HepG2 (cell line): ENCODE data around the gene PCGF3. TPM values are rescaled to one million over a fixed set of nuclear protein-coding genes. Genes with fewer than 3 reads are reported as not detected.
"Not testable (repeated sequence)": the region's sequence is repeated elsewhere in the genome, so short reads cannot be mapped to it uniquely, and the experiment has no call there.

ENCODE experiments used
- ATAC-seq: fragments of 200-7000 bp; cut with Tn5 transposase; 3 replicates; pipeline ENCODE4 v1.9.1; 2020; ENCODE audit warnings: mild to moderate bottlenecking, moderate library complexity
- BruUV-seq: library from RNA; stranded (reverse); fragments of 400-500 nt; replicated peaks from 2 replicates; lab custom pipeline; 2021; lab: Mats Ljungman, UMichigan
- CTCF ChIA-PET: fragments of 300-600 bp; formaldehyde crosslinking; extraction: SDS; loops from one replicate; lab custom pipeline; 2021; ENCODE audit warnings: low total read pairs, inconsistent platforms, low intra/inter-chr PET ratio; lab: Yijun Ruan, JAX
- POLR2A ChIA-PET: fragments of 350-600 bp; sonication (Branson Sonifier 250); formaldehyde crosslinking; loops from one replicate; lab custom pipeline; 2020; ENCODE audit warnings: antibody characterized with exemption, inconsistent platforms; lab: Yijun Ruan, JAX
- DNase-seq: peaks from one replicate; pipeline ENCODE4 v3.0.0-alpha.2; 2015; ENCODE audit warnings: low spot score
- FAIRE-seq: peaks from 3 replicates; lab custom pipeline; 2011; peaks lifted over from hg19 to GRCh38; lab: Jason Lieb, UNC
- H2AFZ ChIP-seq: one replicate; pipeline ENCODE4 v1.6.1; 2011; ENCODE audit warnings: low read length, inconsistent platforms
- H3K27ac ChIP-seq: fragments of 300-600 bp; 3 replicates; pipeline ENCODE4 v1.8.0; 2011; ENCODE audit warnings: mixed run types, mild to moderate bottlenecking, mixed read lengths, low read length, inconsistent platforms; ENCODE audit not compliant: insufficient read depth; ENCODE audit errors: extremely low read length
- H3K27me3 ChIP-seq, 2 experiments: fragments of 200-600 bp in 1 of 2; 2 replicates in 1 of 2; 3 replicates in 1 of 2; pipeline versions ENCODE4 v1.6.0 to v1.8.0; 2011; ENCODE audit warnings: low read length in 2 of 2, mild to moderate bottlenecking in 2 of 2, moderate library complexity in 2 of 2, inconsistent platforms in 1 of 2; ENCODE audit not compliant: insufficient read depth in 2 of 2, control insufficient read depth in 1 of 2
- H3K36me3 ChIP-seq, 2 experiments: fragments of 200-600 bp in 1 of 2; replicated peaks in 1 of 2; 2 replicates in 1 of 2; 3 replicates in 1 of 2; pipeline versions ENCODE4 v1.5.1 to v1.8.0; 2011; ENCODE audit warnings: low read length in 2 of 2, inconsistent platforms in 1 of 2; ENCODE audit not compliant: insufficient read depth in 2 of 2, control insufficient read depth in 1 of 2
- H3K4me1 ChIP-seq: 2 replicates; pipeline ENCODE4 v1.5.1; 2012; ENCODE audit warnings: low read length, inconsistent platforms; ENCODE audit not compliant: insufficient read depth
- H3K4me2 ChIP-seq: 2 replicates; pipeline ENCODE4 v1.6.0; 2011; ENCODE audit warnings: low read depth, low read length, inconsistent platforms
- H3K4me3 ChIP-seq, 3 experiments: fragments of 200-600 bp in 1 of 3; sonication (generic), shearing (Covaris generic) in 1 of 3; replicated peaks in 1 of 3; 2 replicates each; pipeline ENCODE4 v1.5.1; 2011 to 2016; ENCODE audit warnings: low read length in 3 of 3, inconsistent platforms in 2 of 3, low read depth in 2 of 3, mild to moderate bottlenecking in 2 of 3, control low read depth in 1 of 3, mixed read lengths in 1 of 3; ENCODE audit not compliant: insufficient read depth in 1 of 3
- H3K79me2 ChIP-seq: one replicate; pipeline ENCODE4 v1.6.1; 2011; ENCODE audit warnings: low read length, inconsistent platforms; ENCODE audit not compliant: insufficient read depth
- H3K9ac ChIP-seq: 2 replicates; pipeline ENCODE4 v1.6.0; 2011; ENCODE audit warnings: mild to moderate bottlenecking, low read depth, low read length, inconsistent platforms; ENCODE audit not compliant: insufficient read depth
- H3K9me3 ChIP-seq: 2 replicates; pipeline ENCODE4 v1.5.1; 2012; ENCODE audit warnings: mild to moderate bottlenecking, low read length
- H4K20me1 ChIP-seq: 2 replicates; pipeline ENCODE4 v1.6.0; 2011; ENCODE audit warnings: inconsistent platforms, mild to moderate bottlenecking, low read length, moderate library complexity; ENCODE audit not compliant: insufficient read depth
- KLF6 ChIP-seq: IDR thresholded peaks from 2 replicates; pipeline ENCODE4 v1.8.0; 2016; ENCODE audit warnings: missing biosample characterization, missing genetic modification reagents
- PCBP2 ChIP-seq: fragments of 200-400 bp; formaldehyde crosslinking; optimal IDR thresholded peaks from 2 replicates; pipeline ENCODE3; 2018; ENCODE audit warnings: low read length, low read depth; ENCODE audit not compliant: poor library complexity, severe bottlenecking
- RBM22 ChIP-seq: fragments of 200-400 bp; formaldehyde crosslinking; optimal IDR thresholded peaks from 2 replicates; pipeline ENCODE3; 2017; ENCODE audit warnings: mild to moderate bottlenecking, low read length, moderate library complexity
- USF2 ChIP-seq, 2 experiments: sonication (generic) in 1 of 2; formaldehyde crosslinking in 1 of 2; IDR thresholded peaks; 2 replicates each; pipeline versions ENCODE4 v1.5.1 to v1.6.1; 2011 to 2020; ENCODE audit warnings: borderline replicate concordance in 1 of 2, low read depth in 1 of 2, low read length in 1 of 2, mild to moderate bottlenecking in 1 of 2, missing genetic modification reagents in 1 of 2, moderate library complexity in 1 of 2
- ZBTB39 ChIP-seq: sonication (generic); formaldehyde crosslinking; IDR thresholded peaks from 2 replicates; pipeline ENCODE4 v1.5.0; 2020; ENCODE audit warnings: missing genetic modification reagents
- WGBS: methylation state at CpG from one replicate; pipeline ENCODE4 v1.1.6; 2017; ENCODE audit warnings: low lambda C conversion rate; 5-methylcytosine and 5-hydroxymethylcytosine counted together
- in situ Hi-C: cut with HindIII; loops from 2 replicates; pipeline ENCODE4 v1.10.0; 2017; ENCODE audit warnings: low pct_unique_long_range_greater_than_20kb; ENCODE audit not compliant: extremely low pct_ligation_motif_present
- intact Hi-C: fragments of 100-400 bp; cut with micrococcal nuclease; formaldehyde crosslinking; loops from one replicate; pipeline ENCODE4 v1.10.0; 2022; ENCODE audit not compliant: unreplicated experiment
- polyA plus RNA-seq, 8 experiments: library from polyadenylated mRNA; depleted of rRNA in 3 of 8; stranded (reverse) in 7 of 8; unstranded in 1 of 8; fragments of >200 nt; fragmentation: Illumina TruSeq in 4 of 8; extraction: Trizol in 4 of 8; gene quantifications; 2 replicates each; pipeline versions ENCODE4 v1.2.1 to v1.2.3, GENCODE V29; 2011 to 2016; ENCODE audit warnings: low read depth in 4 of 8, missing spikeins in 1 of 8, mixed read lengths in 1 of 8; ENCODE audit not compliant: insufficient read depth in 1 of 8
- total RNA-seq, 5 experiments: library from RNA; depleted of rRNA; stranded (reverse); fragments of >200 nt; fragmentation: Illumina TruSeq; extraction: Trizol; gene quantifications; 2 replicates each; pipeline ENCODE4 v1.2.3, GENCODE V29; 2016; ENCODE audit warnings: low read depth in 1 of 5
- TF ChIP-seq, protein P1 (sequence below): sonication (generic); formaldehyde crosslinking; IDR thresholded peaks from 2 replicates; pipeline ENCODE4 v1.4.0; 2020; ENCODE audit warnings: missing genetic modification reagents

PCGF3 gene
- total and polyA plus RNA-seq, 2 of the 13 experiments (the other 11 are each of a cell fraction or from before 2014, with no cell fraction given): 28.6 to 66.2 TPM

- ATAC-seq, intact Hi-C loops: not testable (repeated sequence)
Measured at GRCh38 chr4:759810-760209, 54.2 kb downstream of the PCGF3 start.

DNA sequence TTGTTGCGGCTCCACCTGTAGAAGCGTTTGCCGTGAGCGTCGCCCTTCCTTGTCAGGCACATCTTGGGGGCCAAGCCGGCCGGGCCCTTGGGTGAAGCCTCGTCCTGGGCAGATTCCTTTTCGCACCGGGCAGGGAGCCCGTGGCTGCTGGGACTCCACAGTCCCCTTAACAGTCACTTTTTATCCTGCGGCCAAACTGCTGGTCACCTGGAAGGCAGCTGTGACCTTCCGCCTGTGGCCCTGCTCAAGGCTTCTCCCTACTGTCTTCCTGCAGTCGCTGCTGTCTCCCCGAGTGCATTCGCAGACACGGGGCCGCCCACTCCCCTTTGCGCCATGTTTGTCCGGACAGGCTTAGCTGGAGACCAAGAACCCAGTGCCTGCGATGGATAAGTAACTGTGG is 55.0 kb downstream of the PCGF3 start:
- DNase-seq (no peak), ATAC-seq (no peak), FAIRE-seq (no peak)
- POLR2A ChIA-PET: no interaction called here
- Histone ChIP-seq H3K4me3 (no peak overlapping the region), H4K20me1 (peaks cover 10% of the 10 kb centered on the region; the same call in 1 of the 2 replicates), H2AFZ (no peak overlapping the region), H3K36me3 (peaks cover 15 to 54% of the 10 kb centered on the region in 2 experiments), H3K79me2 (no peaks in the 10 kb centered on the region), H3K4me1 (peaks cover 10% of the 10 kb centered on the region), H3K27ac (no peak overlapping the region), H3K9ac (no peak overlapping the region), H3K27me3 (no peaks in the 10 kb centered on the region), H3K9me3 (no peaks in the 10 kb centered on the region), H3K4me2 (no peak overlapping the region)
- CTCF ChIA-PET: no interaction called here
- 99% methylated on average over 21 of the region's 21 CpGs for WGBS
- intact Hi-C loops: no loop called here
- no TSS peak for BruUV-seq
- in situ Hi-C loops: no loop called here
- TF ChIP-seq KLF6 (no peak), ZBTB39 (no peak), USF2 (IDR thresholded peaks at IDR 0.05; ENCODE audit: low read depth, low read length) (no peak), USF2 (CRISPR knock-in tag; IDR thresholded peaks at IDR 0.05; ENCODE audit: borderline replicate concordance) (no peak), RBM22 (peak; percentile 54), PCBP2 (no peak)

More at GRCh38 chr4:759810-760209, 54.2 kb downstream of the PCGF3 start:
- BruUV-seq, POLR2A ChIA-PET, H3K79me2 ChIP-seq, H3K9ac ChIP-seq, in situ Hi-C loops, H2AFZ ChIP-seq, H3K4me3 ChIP-seq, H3K27ac ChIP-seq, H3K9me3 ChIP-seq, FAIRE-seq, CTCF ChIA-PET, H3K4me2 ChIP-seq, DNase-seq, H3K27me3 ChIP-seq: not testable (repeated sequence)
- H3K4me1 ChIP-seq: peaks cover 10% of the 10 kb centered on the region
- H4K20me1 ChIP-seq: peaks cover 12% of the 10 kb centered on the region; the same call in 1 of the 2 replicates
- WGBS: 98% methylated on average over 24 of the region's 24 CpGs
- TF ChIP-seq, protein P1, sequence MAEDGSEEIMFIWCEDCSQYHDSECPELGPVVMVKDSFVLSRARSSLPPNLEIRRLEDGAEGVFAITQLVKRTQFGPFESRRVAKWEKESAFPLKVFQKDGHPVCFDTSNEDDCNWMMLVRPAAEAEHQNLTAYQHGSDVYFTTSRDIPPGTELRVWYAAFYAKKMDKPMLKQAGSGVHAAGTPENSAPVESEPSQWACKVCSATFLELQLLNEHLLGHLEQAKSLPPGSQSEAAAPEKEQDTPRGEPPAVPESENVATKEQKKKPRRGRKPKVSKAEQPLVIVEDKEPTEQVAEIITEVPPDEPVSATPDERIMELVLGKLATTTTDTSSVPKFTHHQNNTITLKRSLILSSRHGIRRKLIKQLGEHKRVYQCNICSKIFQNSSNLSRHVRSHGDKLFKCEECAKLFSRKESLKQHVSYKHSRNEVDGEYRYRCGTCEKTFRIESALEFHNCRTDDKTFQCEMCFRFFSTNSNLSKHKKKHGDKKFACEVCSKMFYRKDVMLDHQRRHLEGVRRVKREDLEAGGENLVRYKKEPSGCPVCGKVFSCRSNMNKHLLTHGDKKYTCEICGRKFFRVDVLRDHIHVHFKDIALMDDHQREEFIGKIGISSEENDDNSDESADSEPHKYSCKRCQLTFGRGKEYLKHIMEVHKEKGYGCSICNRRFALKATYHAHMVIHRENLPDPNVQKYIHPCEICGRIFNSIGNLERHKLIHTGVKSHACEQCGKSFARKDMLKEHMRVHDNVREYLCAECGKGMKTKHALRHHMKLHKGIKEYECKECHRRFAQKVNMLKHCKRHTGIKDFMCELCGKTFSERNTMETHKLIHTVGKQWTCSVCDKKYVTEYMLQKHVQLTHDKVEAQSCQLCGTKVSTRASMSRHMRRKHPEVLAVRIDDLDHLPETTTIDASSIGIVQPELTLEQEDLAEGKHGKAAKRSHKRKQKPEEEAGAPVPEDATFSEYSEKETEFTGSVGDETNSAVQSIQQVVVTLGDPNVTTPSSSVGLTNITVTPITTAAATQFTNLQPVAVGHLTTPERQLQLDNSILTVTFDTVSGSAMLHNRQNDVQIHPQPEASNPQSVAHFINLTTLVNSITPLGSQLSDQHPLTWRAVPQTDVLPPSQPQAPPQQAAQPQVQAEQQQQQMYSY (CRISPR knock-in tag): peak; percentile 78
- peaks cover 15 to 53% of the 10 kb centered on the region in 2 experiments for H3K36me3 ChIP-seq
